VCaP (cell line): ENCODE data around the gene DAZAP1.

Experiments used
- H3K27ac ChIP-seq: fragments of 450-650 bp; 2 replicates; pipeline ENCODE4 v1.5.1; 2017
- TF ChIP-seq, protein P1 (sequence below): fragments of 450-650 bp; conservative IDR thresholded peaks from 2 replicates; pipeline ENCODE4 v1.5.1; 2017; ENCODE audit warnings: mild to moderate bottlenecking, moderate library complexity

Gene DAZAP1

DNA sequence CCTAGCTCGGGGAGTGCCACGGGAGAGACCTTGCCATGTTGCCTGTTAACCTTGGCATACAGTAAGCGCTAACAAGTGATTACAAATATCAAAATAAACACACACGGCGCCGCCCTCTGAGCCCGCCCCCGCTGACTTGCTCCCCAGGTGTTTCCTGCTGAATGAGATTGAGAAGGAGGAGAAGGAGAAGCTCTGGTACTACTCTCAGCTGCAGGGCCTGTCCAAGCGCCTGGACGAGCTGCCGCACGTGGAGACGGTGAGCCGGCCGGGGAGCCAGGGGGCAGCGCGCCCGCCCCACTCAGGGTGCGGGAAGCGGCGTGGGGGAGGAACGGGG is 47.6 kb downstream of the DAZAP1 start:
- H3K27ac ChIP-seq, result peak overlapping the region; percentile 55
- TF ChIP-seq, protein P1, sequence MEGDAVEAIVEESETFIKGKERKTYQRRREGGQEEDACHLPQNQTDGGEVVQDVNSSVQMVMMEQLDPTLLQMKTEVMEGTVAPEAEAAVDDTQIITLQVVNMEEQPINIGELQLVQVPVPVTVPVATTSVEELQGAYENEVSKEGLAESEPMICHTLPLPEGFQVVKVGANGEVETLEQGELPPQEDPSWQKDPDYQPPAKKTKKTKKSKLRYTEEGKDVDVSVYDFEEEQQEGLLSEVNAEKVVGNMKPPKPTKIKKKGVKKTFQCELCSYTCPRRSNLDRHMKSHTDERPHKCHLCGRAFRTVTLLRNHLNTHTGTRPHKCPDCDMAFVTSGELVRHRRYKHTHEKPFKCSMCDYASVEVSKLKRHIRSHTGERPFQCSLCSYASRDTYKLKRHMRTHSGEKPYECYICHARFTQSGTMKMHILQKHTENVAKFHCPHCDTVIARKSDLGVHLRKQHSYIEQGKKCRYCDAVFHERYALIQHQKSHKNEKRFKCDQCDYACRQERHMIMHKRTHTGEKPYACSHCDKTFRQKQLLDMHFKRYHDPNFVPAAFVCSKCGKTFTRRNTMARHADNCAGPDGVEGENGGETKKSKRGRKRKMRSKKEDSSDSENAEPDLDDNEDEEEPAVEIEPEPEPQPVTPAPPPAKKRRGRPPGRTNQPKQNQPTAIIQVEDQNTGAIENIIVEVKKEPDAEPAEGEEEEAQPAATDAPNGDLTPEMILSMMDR, result no peak

DNA sequence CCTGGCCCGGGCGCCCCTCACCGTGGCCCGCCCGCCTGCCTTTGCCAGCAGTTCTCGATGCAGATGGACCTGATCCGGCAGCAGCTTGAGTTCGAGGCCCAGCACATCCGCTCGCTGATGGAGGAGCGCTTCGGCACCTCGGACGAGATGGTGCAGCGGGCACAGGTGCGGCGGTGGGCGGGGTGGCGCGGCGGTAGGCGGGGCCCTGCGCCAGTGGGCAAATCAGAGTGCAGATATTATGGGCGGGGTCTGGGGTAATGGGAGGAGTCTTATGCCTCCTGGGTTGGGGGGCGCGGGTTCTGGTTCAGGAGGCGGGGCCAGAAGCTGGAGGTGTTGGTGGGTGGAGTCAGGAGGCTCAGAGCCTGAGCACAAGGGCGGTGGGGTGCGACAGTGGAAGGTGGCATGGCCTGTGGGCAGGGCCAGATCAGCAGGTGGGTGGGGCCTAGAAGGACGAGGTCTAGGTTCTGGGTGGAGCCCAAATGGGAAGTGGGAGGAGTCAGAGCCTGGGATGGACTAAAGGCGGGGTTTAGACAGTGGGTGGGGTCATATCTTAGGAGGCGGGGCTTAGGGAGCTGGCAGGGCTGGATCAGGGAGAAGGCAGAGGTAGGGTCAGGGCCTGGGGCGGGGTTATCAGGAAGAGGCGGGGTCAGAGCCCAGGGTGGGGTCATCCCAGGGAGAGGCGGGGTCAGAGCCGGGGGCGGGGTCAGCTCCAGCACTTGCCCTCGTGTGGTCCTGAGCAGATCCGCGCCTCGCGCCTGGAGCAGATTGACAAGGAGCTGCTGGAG is 48.1 kb downstream of the DAZAP1 start:
- H3K27ac ChIP-seq, result peak overlapping the region; percentile 55
- TF ChIP-seq, protein P1, result no peak

DNA sequence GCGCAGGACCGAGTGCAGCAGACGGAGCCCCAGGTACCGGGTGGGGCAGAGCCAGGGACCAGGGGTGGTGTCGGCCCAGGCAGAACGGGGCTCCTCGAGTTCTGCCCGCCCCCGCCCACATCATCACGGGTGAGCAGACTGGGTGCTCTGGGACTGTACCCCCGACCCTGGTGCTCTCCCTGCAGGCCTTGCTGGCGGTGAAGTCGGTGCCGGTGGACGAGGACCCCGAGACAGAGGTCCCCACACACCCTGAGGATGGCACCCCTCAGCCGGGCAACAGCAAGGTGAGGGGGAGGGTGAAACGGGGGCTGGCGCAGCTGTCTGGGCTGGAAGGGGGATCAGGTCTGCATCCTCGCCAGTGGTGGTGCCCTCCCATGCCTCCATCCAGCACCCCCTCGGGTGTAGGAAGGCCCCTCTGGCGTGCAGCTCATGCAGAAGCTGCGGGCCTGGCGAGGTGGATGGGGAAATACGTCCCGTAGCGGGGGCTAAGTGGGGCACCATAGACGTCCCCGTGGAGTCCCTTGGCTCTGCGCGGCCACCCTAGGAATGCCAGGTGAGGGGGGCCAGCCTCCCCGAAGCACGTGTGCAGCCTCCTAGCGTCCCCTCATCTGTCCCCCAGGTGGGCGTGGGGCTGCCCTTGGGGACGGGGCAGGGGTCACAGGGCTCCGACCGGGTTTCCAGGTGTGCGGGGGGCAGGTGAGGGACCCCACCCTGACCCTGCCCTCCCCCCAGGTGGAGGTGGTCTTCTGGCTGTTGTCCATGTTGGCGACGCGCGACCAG is 48.9 kb downstream of the DAZAP1 start:
- TF ChIP-seq, protein P1, result no peak
- no peak overlapping the region for H3K27ac ChIP-seq

DNA sequence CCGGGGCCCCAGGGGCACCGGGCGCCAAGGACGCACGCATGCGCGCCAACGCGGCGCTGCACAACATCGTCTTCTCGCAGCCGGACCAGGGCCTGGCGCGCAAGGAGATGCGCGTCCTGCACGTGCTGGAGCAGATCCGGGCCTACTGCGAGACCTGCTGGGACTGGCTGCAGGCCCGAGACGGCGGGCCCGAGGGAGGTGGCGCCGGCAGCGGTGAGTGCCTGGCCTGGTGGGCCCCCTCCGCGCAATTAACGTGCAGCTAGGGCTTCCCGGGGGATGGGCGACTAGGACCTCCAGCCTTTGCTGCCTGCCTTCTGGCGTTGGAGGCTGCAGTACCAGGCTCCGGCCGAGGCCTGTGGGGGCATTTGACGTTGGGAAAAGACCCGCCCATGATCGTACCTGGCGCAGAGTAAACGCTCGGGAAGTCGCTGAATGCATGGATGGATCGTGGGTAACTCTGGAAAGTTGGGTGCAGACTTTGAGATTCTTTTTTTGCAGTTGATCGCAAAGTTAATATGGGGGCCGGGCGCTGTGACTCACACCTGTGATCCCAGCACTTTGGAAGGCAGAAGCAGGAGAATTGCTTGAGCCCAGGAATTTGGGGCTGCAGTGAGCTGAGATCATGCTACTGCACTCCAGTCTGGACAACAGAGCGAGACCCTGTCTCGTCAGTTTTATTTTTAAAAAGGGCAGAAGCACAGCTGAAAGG is 49.8 kb downstream of the DAZAP1 start:
- TF ChIP-seq, protein P1, result no peak
- H3K27ac ChIP-seq, result no peak overlapping the region

DNA sequence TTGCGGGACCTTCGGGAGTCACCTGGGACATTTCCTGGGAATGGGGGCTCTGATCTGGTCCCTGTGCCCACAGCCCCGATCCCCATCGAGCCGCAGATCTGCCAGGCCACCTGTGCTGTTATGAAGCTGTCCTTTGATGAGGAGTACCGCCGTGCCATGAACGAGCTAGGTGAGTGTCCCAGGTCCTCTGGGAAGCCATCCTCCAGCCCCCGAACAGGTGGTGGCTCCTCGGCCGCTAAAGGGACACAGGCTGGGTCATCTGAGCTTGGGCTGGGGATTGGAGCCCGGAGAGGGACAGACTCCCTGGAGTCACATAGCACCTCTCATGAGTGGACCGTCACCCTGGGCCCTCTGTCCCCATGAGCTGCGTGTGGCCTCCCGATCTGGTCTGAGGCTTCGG is 50.5 kb downstream of the DAZAP1 start:
- TF ChIP-seq, protein P1, result no peak
- H3K27ac ChIP-seq, result no peak overlapping the region

DNA sequence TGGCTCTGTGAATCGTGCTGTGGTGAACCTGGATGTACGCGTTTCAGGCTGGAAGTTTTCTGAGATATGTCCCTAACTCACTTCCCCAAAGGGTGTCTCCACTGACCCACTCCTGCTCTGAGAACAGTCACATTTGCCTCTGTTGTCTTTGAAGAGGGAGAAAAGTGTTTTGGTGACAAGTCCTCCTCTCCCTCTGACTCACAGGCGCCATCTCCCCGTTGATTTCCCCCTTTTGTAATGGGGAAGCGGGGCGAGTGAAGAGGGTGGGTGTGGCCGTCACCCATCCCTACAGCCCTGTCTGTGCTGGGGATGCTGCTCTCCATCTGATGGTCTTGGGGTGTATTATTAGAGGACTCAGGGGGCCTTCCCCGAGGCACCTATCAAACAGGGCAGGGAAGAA is 52.1 kb downstream of the DAZAP1 start:
- TF ChIP-seq, protein P1, result no peak
- H3K27ac ChIP-seq, result no peak overlapping the region
